Heart left ventricle (tissue), 16 donors: ENCODE results near the gene LAMB1. TPM values are rescaled to one million over a fixed set of nuclear protein-coding genes. Genes with fewer than 3 reads are reported as not detected.

Experiments
- ATAC-seq, 4 donors: fragments of 200-7000 bp; cut with Tn5 transposase; one replicate each; pipeline ENCODE4 v1.9.1; 2020 to 2022; ENCODE audit warnings: moderate library complexity in 4 of 4, mild to moderate bottlenecking in 3 of 4, moderate number of reproducible peaks in 1 of 4
- DNase-seq, 5 donors: peaks; one replicate each; pipeline ENCODE4 v3.0.0-alpha.2; 2020
- H3K27ac ChIP-seq, 12 donors: fragments of 200-600 bp; sonication (generic) in 4 of 12; one replicate each; pipeline versions ENCODE4 v1.5.0 to v1.8.0; 2016 to 2022; ENCODE audit warnings: mild to moderate bottlenecking in 2 of 12
- H3K27me3 ChIP-seq, 9 donors: fragments of 200-600 bp; sonication (generic) in 2 of 9; one replicate each; pipeline versions ENCODE4 v1.5.1 to v1.8.0; 2016 to 2022; ENCODE audit warnings: mild to moderate bottlenecking in 3 of 9
- H3K36me3 ChIP-seq, 9 donors: fragments of 200-600 bp; sonication (generic) in 2 of 9; one replicate each; pipeline versions ENCODE4 v1.5.0 to v1.8.0; 2018 to 2022; ENCODE audit warnings: mild to moderate bottlenecking in 2 of 9
- H3K4me1 ChIP-seq, 12 donors: fragments of 200-600 bp; sonication (generic) in 4 of 12; one replicate each; pipeline versions ENCODE4 v1.5.0 to v1.8.0; 2016 to 2022; ENCODE audit warnings: mild to moderate bottlenecking in 3 of 12
- H3K4me3 ChIP-seq, 12 donors: fragments of 200-600 bp; sonication (generic) in 4 of 12; one replicate each; pipeline versions ENCODE4 v1.5.0 to v1.8.0; 2017 to 2022; ENCODE audit warnings: mild to moderate bottlenecking in 9 of 12, moderate library complexity in 4 of 12
- H3K9me3 ChIP-seq, 12 donors: fragments of 200-600 bp; sonication (generic) in 4 of 12; one replicate each; pipeline versions ENCODE4 v1.5.0 to v1.8.0; 2016 to 2022; ENCODE audit warnings: mild to moderate bottlenecking in 1 of 12
- CTCF ChIP-seq, 12 donors: fragments of 200-600 bp; sonication (generic) in 4 of 12; IDR thresholded peaks; one replicate each; pipeline versions ENCODE4 v1.5.0 to v1.8.0; 2018 to 2022; ENCODE audit warnings: antibody characterized with exemption in 12 of 12, mild to moderate bottlenecking in 5 of 12
- POLR2A ChIP-seq, 2 donors: fragments of 450-650 bp; IDR thresholded peaks; one replicate each; pipeline ENCODE4 v1.6.1; 2017; ENCODE audit warnings: antibody characterized with exemption in 2 of 2, mild to moderate bottlenecking in 2 of 2, moderate library complexity in 2 of 2
- WGBS, 4 donors: extraction: QIAGEN DNeasy Blood & Tissue Kit in 2 of 4; methylation state at CpG; one replicate each; pipeline versions ENCODE4 v1.1.5 to v1.1.7; 2013 to 2018; 5-methylcytosine and 5-hydroxymethylcytosine counted together
- intact Hi-C, 10 donors: fragments of 100-400 bp; cut with DNase I; formaldehyde crosslinking; loops; one replicate each; pipeline versions ENCODE4 v1.11.1 to v1.14.2; 2022
- polyA plus RNA-seq, 2 donors: library from polyadenylated mRNA; stranded (reverse); fragments of 200-250 nt; gene quantifications; one replicate each; pipeline ENCODE4 v1.2.3, GENCODE V29; 2013
- total RNA-seq, 9 donors: library from RNA; depleted of rRNA in 2 of 9; stranded (reverse); fragments of >200 nt in 2 of 9; fragmentation: NEBNext Ultra II Directional in 3 of 9; extraction: Animal tissue kit (Norgen Biotek cat#: 25700) in 3 of 9; gene quantifications; one replicate each; pipeline versions ENCODE4 v1.1.0 to v1.2.4, GENCODE V29; 2016 to 2023
- donor health status: ischemic (EF 13 %, LVEDD 7.1; RV severe dilation, severe dysfunction).
- donor health status: healthy with polysubstance abuse.
- donor health status: DM: no; HTN: yes; CAD: no.
- donor health status: DM: no; HTN: no; CAD: no.
- donor health status: ischemic (EF 25% LVEDD 6.9; RV normal size, moderate dysfunction).
- donor health status: ischemic (EF 25% LVEDD 5.7; RV mildly dilated, moderate dysfunction).
- donor health status: healthy.
- donor health status: DM: yes; HTN: yes; CAD: no.
- donor health status: ischemic (EF 35%, LVEDD 5.7; RV mildly dilated, moderate dysfunction).
- donor health status: nonischemic (EF 11% LVEDD 7.7; RV severe dilation, severe dysfunction).
- donor health status: DM: yes; HTN: yes; CAD: no.
- donor health status: PGD.
- donor health status: ischemic (EF 29% LVEDD 5.4; RV normal size, mild dysfunction).
- donor health status: nonischemic (EF 23%, LVEDD 6.1; RV moderate dilation, normal function).

The LAMB1 gene
- total and polyA plus RNA-seq, 11 donors, result 29.1 to 121 (median 55.9) TPM

GRCh38 chr7:107975394-107976013 is 27.5 kb downstream of the LAMB1 start:
- peaks cover 0 to 50% (median 39%) of the 10 kb centered on the region in 12 donors for H3K4me1 ChIP-seq
- H3K27ac ChIP-seq, result peak overlapping the region in 6 of 12 donors; percentile 42 to 80 (median 73)
- 86 to 90% (median 87%) methylated on average over 13 of the region's 13 CpGs for WGBS, 4 donors

GRCh38 chr7:107973861-107974260 is 29.1 kb downstream of the LAMB1 start:
- Histone ChIP-seq H3K27me3 (no peaks in the 10 kb centered on the region), H3K27ac (peak overlapping the region in 11 of 12 donors; percentile 22 to 89 (median 71)), H3K4me3 (no peak overlapping the region), H3K4me1 (peaks cover 0 to 64% (median 46%) of the 10 kb centered on the region in 12 donors), H3K36me3 (peaks cover 0 to 77% (median 40%) of the 10 kb centered on the region in 9 donors), H3K9me3 (no peaks in the 10 kb centered on the region)
- no peak for TF ChIP-seq CTCF (IDR thresholded peaks at IDR 0.05)
- no peak for TF ChIP-seq POLR2A (IDR thresholded peaks at IDR 0.05)
- intact Hi-C loops, result loop anchor here in 2 of 10 donors (2.0 kb wide), 2 partner anchors 15 to 21 kb away; no protein-coding TSS in a partner anchor
- ATAC-seq (no peak), DNase-seq (no peak)

More at GRCh38 chr7:107975394-107976013, 27.5 kb downstream of the LAMB1 start:
- TF ChIP-seq POLR2A (IDR thresholded peaks at IDR 0.05), result no peak
- TF ChIP-seq CTCF (IDR thresholded peaks at IDR 0.05), result no peak
- H3K9me3 ChIP-seq, result no peaks in the 10 kb centered on the region
- no peak for DNase-seq
- H3K27me3 ChIP-seq, result no peaks in the 10 kb centered on the region
- H3K36me3 ChIP-seq, result peaks cover 0 to 85% (median 57%) of the 10 kb centered on the region in 9 donors
- no peak overlapping the region for H3K4me3 ChIP-seq
- intact Hi-C loops, result no loop called here
- ATAC-seq, result no peak

- ATAC-seq (peak in 2 of 4 donors; percentile 12 to 16), DNase-seq (no peak)
- intact Hi-C loops, result loop anchor here in 3 of 10 donors (1.0 to 2.0 kb wide), 3 partner anchors 16 to 28 kb away; no protein-coding TSS in a partner anchor
- no peaks in the 10 kb centered on the region for H3K9me3 ChIP-seq
- peaks cover 0 to 77% (median 33%) of the 10 kb centered on the region in 9 donors for H3K36me3 ChIP-seq
- TF ChIP-seq POLR2A (IDR thresholded peaks at IDR 0.05), result no peak
- no peak for TF ChIP-seq CTCF (IDR thresholded peaks at IDR 0.05)
- H3K27ac ChIP-seq, result peak overlapping the region; percentile 22 to 89 (median 71)
- no peaks in the 10 kb centered on the region for H3K27me3 ChIP-seq
- WGBS, 4 donors, result 80 to 87% (median 86%) methylated on average over 8 of the region's 8 CpGs
- peaks cover 0 to 69% (median 48%) of the 10 kb centered on the region in 12 donors for H3K4me1 ChIP-seq
- H3K4me3 ChIP-seq, result no peak overlapping the region
Observed at GRCh38 chr7:107972941-107973376, 30.0 kb downstream of the LAMB1 start.

GRCh38 chr7:107972075-107972482 is 30.9 kb downstream of the LAMB1 start:
- peaks cover 0 to 74% (median 25%) of the 10 kb centered on the region in 9 donors for H3K36me3 ChIP-seq

More at GRCh38 chr7:107972075-107972482, 30.9 kb downstream of the LAMB1 start:
- no peaks in the 10 kb centered on the region for H3K27me3 ChIP-seq
- no peaks in the 10 kb centered on the region for H3K9me3 ChIP-seq
- 24 to 42% (median 27%) methylated on average over 4 of the region's 4 CpGs for WGBS, 4 donors
- peak overlapping the region; percentile 37 to 92 (median 72) for H3K27ac ChIP-seq
- intact Hi-C loops, result loop anchor here in 3 of 10 donors (1.0 to 2.0 kb wide), 3 partner anchors 17 to 29 kb away; no protein-coding TSS in a partner anchor
- no peak overlapping the region for H3K4me3 ChIP-seq
- peaks cover 0 to 74% (median 52%) of the 10 kb centered on the region in 12 donors for H3K4me1 ChIP-seq
- peak in 2 of 5 donors; percentile 38 to 62 for DNase-seq
- TF ChIP-seq POLR2A (IDR thresholded peaks at IDR 0.05) (no peak), CTCF (IDR thresholded peaks at IDR 0.05) (no peak)
- ATAC-seq, result peak; percentile 78 to 90 (median 85)
